GM23248 (cell line): ENCODE data around the gene LMO7. TPM values are rescaled to one million over a fixed set of nuclear protein-coding genes. Genes with fewer than 3 reads are reported as not detected.

Experiments used
- DNase-seq: peaks from one replicate; pipeline ENCODE4 v3.0.0-alpha.2; 2015
- H2AFZ ChIP-seq: fragments of 200-600 bp; sonication (generic); 2 replicates; pipeline ENCODE4 v1.6.1; 2016; ENCODE audit warnings: antibody characterized with exemption
- H3F3A ChIP-seq: fragments of 200-600 bp; sonication (generic); 2 replicates; pipeline ENCODE4 v1.6.1; 2016; ENCODE audit warnings: mild to moderate bottlenecking, antibody characterized with exemption, mixed run types; ENCODE audit not compliant: insufficient read depth
- H3K27ac ChIP-seq: fragments of 200-600 bp; sonication (generic); 2 replicates; pipeline ENCODE4 v1.5.1; 2016; ENCODE audit warnings: mild to moderate bottlenecking
- H3K27me3 ChIP-seq: fragments of 200-600 bp; sonication (generic); replicated peaks from 2 replicates; pipeline ENCODE4 v1.6.1; 2016; ENCODE audit warnings: mild to moderate bottlenecking; ENCODE audit not compliant: insufficient read depth
- H3K36me3 ChIP-seq: fragments of 200-600 bp; sonication (generic); 2 replicates; pipeline ENCODE4 v1.6.1; 2016; ENCODE audit warnings: low read depth, mild to moderate bottlenecking
- H3K4me1 ChIP-seq: fragments of 200-600 bp; sonication (generic); 2 replicates; pipeline ENCODE4 v1.6.1; 2016; ENCODE audit warnings: mild to moderate bottlenecking; ENCODE audit not compliant: insufficient read depth
- H3K4me2 ChIP-seq: fragments of 200-600 bp; sonication (generic); one replicate; pipeline ENCODE4 v1.6.1; 2016; ENCODE audit warnings: mild to moderate bottlenecking; ENCODE audit not compliant: unreplicated experiment
- H3K4me3 ChIP-seq: fragments of 200-600 bp; sonication (generic); 2 replicates; pipeline ENCODE4 v1.5.1; 2016; ENCODE audit warnings: mild to moderate bottlenecking
- H3K79me2 ChIP-seq: fragments of 200-600 bp; sonication (generic); 2 replicates; pipeline ENCODE4 v1.6.1; 2016; ENCODE audit warnings: mild to moderate bottlenecking; ENCODE audit not compliant: insufficient read depth
- H3K9ac ChIP-seq: fragments of 200-600 bp; sonication (generic); 2 replicates; pipeline ENCODE4 v1.6.1; 2016; ENCODE audit warnings: mild to moderate bottlenecking
- H3K9me2 ChIP-seq: fragments of 200-600 bp; sonication (generic); 2 replicates; pipeline ENCODE4 v1.6.1; 2016; ENCODE audit warnings: mixed run types, mild to moderate bottlenecking, moderate library complexity; ENCODE audit not compliant: insufficient read depth
- H3K9me3 ChIP-seq: fragments of 200-600 bp; sonication (generic); one replicate; pipeline ENCODE4 v1.6.1; 2017; ENCODE audit warnings: low read depth
- H4K20me1 ChIP-seq: fragments of 200-600 bp; sonication (generic); 2 replicates; pipeline ENCODE4 v1.6.0; 2016; ENCODE audit not compliant: insufficient read depth
- EZH2 ChIP-seq: fragments of 200-600 bp; sonication (generic); IDR thresholded peaks from 2 replicates; pipeline ENCODE4 v1.6.1; 2018; ENCODE audit warnings: antibody characterized with exemption, mild to moderate bottlenecking; ENCODE audit not compliant: insufficient read depth, poor library complexity, severe bottlenecking
- EZH2phosphoT487 ChIP-seq: fragments of 200-600 bp; sonication (generic); IDR thresholded peaks from 2 replicates; pipeline ENCODE4 v1.6.1; 2018; ENCODE audit warnings: antibody characterized with exemption, moderate library complexity, mild to moderate bottlenecking, low read depth; ENCODE audit not compliant: insufficient read depth
- WGBS, 2 experiments: methylation state at CpG; one replicate each; pipeline ENCODE4 v1.1.6; 2015 to 2017; ENCODE audit warnings: low lambda C conversion rate in 2 of 2, low coverage in 1 of 2; ENCODE audit errors: missing lambda C conversion rate in 2 of 2; 5-methylcytosine and 5-hydroxymethylcytosine counted together
- in situ Hi-C: fragments of 300-500 bp; cut with MboI; formaldehyde crosslinking; loops from 2 replicates; pipeline ENCODE4 v1.15.0; 2020
- polyA plus RNA-seq: library from polyadenylated mRNA; unstranded; fragments of >200 nt; fragmentation: Nextera tagmentation; extraction: Ambion mirVana; gene quantifications from 2 replicates; pipeline ENCODE4 v1.2.1, GENCODE V29; 2016
- total RNA-seq: library from RNA; depleted of rRNA; stranded (reverse); fragments of >200 nt; shearing (Covaris generic); gene quantifications from 2 replicates; pipeline ENCODE4 v1.2.3, GENCODE V29; 2014

LMO7 gene
- total and polyA plus RNA-seq, 2 experiments from 2014 or later = 288 to 318 TPM

DNA sequence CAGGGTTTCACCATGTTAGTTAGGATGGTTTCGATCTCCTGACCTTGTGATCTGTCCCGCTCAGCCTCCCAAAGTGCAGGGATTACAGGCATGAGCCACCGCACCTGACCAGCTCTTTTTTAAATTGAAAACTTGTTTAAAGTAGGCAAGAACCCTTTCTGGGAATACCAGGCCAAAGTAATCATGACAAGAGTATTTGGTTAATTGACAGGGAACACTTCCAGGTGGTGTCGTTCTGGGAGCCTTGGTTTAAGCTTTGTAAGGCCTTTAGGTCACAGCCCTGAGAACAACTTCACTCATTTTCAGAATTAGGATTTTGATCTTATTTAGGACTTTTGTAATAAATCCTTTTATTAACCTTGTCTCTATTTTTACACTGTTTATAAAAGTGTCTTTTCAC, 115.2 kb downstream of the LMO7 start:
- Histone ChIP-seq H3K27me3 (no peaks in the 10 kb centered on the region), H3K9ac (no peak overlapping the region), H3K4me3 (no peak overlapping the region), H4K20me1 (peaks cover 10% of the 10 kb centered on the region), H3K27ac (no peak overlapping the region), H3K4me2 (no peak overlapping the region), H3K9me3 (no peaks in the 10 kb centered on the region), H3K4me1 (peaks cover 13% of the 10 kb centered on the region), H3F3A (peaks cover 55% of the 10 kb centered on the region), H2AFZ (no peak overlapping the region), H3K9me2 (peaks cover 5% of the 10 kb centered on the region; the same call in 1 of the 2 replicates), H3K36me3 (peaks cover 20% of the 10 kb centered on the region; the same call in 1 of the 2 replicates), H3K79me2 (peaks cover 100% of the 10 kb centered on the region)
- WGBS, 2 experiments = 75 to 80% methylated on average over 4 of the region's 4 CpGs
- TF ChIP-seq EZH2 = no peak
- no peak for TF ChIP-seq EZH2phosphoT487
- no peak for DNase-seq
- in situ Hi-C loops = no loop called here

DNA sequence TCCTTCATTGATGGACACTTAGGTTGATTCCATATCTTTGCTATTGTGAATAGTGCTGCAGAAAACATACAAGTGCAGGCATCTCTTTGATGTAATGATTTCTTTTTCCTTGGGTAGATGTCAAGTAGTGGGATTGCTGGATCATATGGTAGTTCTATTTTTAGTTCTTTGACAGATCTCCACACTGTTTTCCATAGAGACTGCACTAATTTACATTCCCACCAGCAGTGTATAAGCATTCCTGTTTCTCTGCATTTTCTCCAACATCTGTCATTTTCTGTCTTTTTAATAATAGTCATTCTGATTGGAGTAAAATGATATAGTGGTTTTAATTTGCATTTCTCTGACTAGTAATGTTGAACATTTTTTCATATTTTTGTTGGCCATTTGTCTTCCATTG, 116.7 kb downstream of the LMO7 start:
- Histone ChIP-seq H3K27ac (no peak overlapping the region), H3K9me3 (no peaks in the 10 kb centered on the region), H3K27me3 (no peaks in the 10 kb centered on the region), H2AFZ (no peak overlapping the region), H3K4me1 (peaks cover 17% of the 10 kb centered on the region), H3K36me3 (peaks cover 29% of the 10 kb centered on the region), H3K9me2 (peaks cover 5% of the 10 kb centered on the region; the same call in 1 of the 2 replicates), H3K4me2 (no peak overlapping the region), H3F3A (peaks cover 55% of the 10 kb centered on the region), H4K20me1 (peaks cover 13% of the 10 kb centered on the region), H3K4me3 (no peak overlapping the region), H3K79me2 (peaks cover 100% of the 10 kb centered on the region), H3K9ac (no peak overlapping the region)
- in situ Hi-C loops = no loop called here
- TF ChIP-seq EZH2phosphoT487 (no peak), EZH2 (no peak)
- DNase-seq = no peak

- WGBS, 2 experiments = 95 to 98% methylated on average over 3 of the region's 3 CpGs
These were observed 118.8 kb downstream of the LMO7 start for GRCh38 chr13:75754936-75755335.

GRCh38 chr13:75757336-75757735, 121.2 kb downstream of the LMO7 start:
- Histone ChIP-seq H3K9me3 (no peaks in the 10 kb centered on the region), H3K79me2 (peaks cover 100% of the 10 kb centered on the region), H3K27ac (no peak overlapping the region), H4K20me1 (peaks cover 11% of the 10 kb centered on the region; the same call in 1 of the 2 replicates), H3K4me1 (peaks cover 35% of the 10 kb centered on the region), H3F3A (peaks cover 33% of the 10 kb centered on the region), H3K27me3 (no peaks in the 10 kb centered on the region), H3K4me3 (no peak overlapping the region), H3K4me2 (no peak overlapping the region), H3K9me2 (peaks cover 5% of the 10 kb centered on the region; the same call in 1 of the 2 replicates), H3K9ac (no peak overlapping the region), H3K36me3 (peaks cover 27% of the 10 kb centered on the region), H2AFZ (no peak overlapping the region)
- in situ Hi-C loops = no loop called here
- DNase-seq = no peak
- no peak for TF ChIP-seq EZH2
- no peak for TF ChIP-seq EZH2phosphoT487

More at GRCh38 chr13:75754936-75755335, 118.8 kb downstream of the LMO7 start:
- Histone ChIP-seq H3K27ac (no peak overlapping the region), H3K4me3 (no peak overlapping the region), H4K20me1 (peaks cover 13% of the 10 kb centered on the region), H3K9me2 (peaks cover 5% of the 10 kb centered on the region; the same call in 1 of the 2 replicates), H3K36me3 (peaks cover 29% of the 10 kb centered on the region), H3K4me1 (peaks cover 15% of the 10 kb centered on the region), H3K9ac (no peak overlapping the region), H3K9me3 (no peaks in the 10 kb centered on the region), H3K27me3 (no peaks in the 10 kb centered on the region), H3K79me2 (peaks cover 100% of the 10 kb centered on the region), H3K4me2 (no peak overlapping the region), H2AFZ (no peak overlapping the region), H3F3A (peaks cover 44% of the 10 kb centered on the region; the same call in 1 of the 2 replicates)
- TF ChIP-seq EZH2phosphoT487 (no peak), EZH2 (no peak)
- in situ Hi-C loops = no loop called here
- DNase-seq = no peak

- 91 to 94% methylated on average over 7 of the region's 7 CpGs for WGBS, 2 experiments
- peaks cover 11% of the 10 kb centered on the region; the same call in 1 of the 2 replicates for H4K20me1 ChIP-seq
These were observed 123.4 kb downstream of the LMO7 start for GRCh38 chr13:75759531-75759930.

More at GRCh38 chr13:75759531-75759930, 123.4 kb downstream of the LMO7 start:
- in situ Hi-C loops = no loop called here
- Histone ChIP-seq H3K4me1 (peaks cover 47% of the 10 kb centered on the region), H3K9ac (no peak overlapping the region), H3K4me3 (no peak overlapping the region), H3K4me2 (no peak overlapping the region), H3K27me3 (no peaks in the 10 kb centered on the region), H3K9me2 (peaks cover 5% of the 10 kb centered on the region; the same call in 1 of the 2 replicates), H3K27ac (no peak overlapping the region), H2AFZ (no peak overlapping the region), H3F3A (peaks cover 34% of the 10 kb centered on the region), H3K79me2 (peaks cover 100% of the 10 kb centered on the region), H3K9me3 (no peaks in the 10 kb centered on the region), H3K36me3 (peaks cover 28% of the 10 kb centered on the region)
- no peak for TF ChIP-seq EZH2phosphoT487
- no peak for TF ChIP-seq EZH2
- DNase-seq = no peak
